ENCODE data around the gene MAP4K3. TPM values are rescaled to one million over a fixed set of nuclear protein-coding genes. Genes with fewer than 3 reads are reported as not detected.
"Not testable (repeated sequence)": the region's sequence is repeated elsewhere in the genome, so short reads cannot be mapped to it uniquely, and the experiment has no call there.

MAP4K3 gene
- total RNA-seq, 1 donor from 2014 or later = 48.1 TPM

GRCh38 chr2:39385172-39385571, 51.9 kb downstream of the MAP4K3 start:
- peaks cover 10% of the 10 kb centered on the region for H3K4me1 Mint-ChIP-seq (ENCODE audit: low read depth, unreplicated experiment)
- H3K27me3 Mint-ChIP-seq (ENCODE audit: unreplicated experiment) = peaks cover 2% of the 10 kb centered on the region
- no peak overlapping the region for H3K27ac Mint-ChIP-seq (ENCODE audit: unreplicated experiment)
- TF ChIP-seq CTCF (IDR thresholded peaks at IDR 0.05; ENCODE audit: partially characterized antibody, unreplicated experiment) = no peak
- DNase-seq = no peak
- H3K9me3 Mint-ChIP-seq (ENCODE audit: unreplicated experiment) = no peaks in the 10 kb centered on the region
- no peaks in the 10 kb centered on the region for H3K36me3 Mint-ChIP-seq (ENCODE audit: unreplicated experiment)
- H3K4me3 Mint-ChIP-seq (ENCODE audit: unreplicated experiment) = no peak overlapping the region

- DNase-seq; H3K9me3 Mint-ChIP-seq (ENCODE audit: unreplicated experiment); H3K27ac Mint-ChIP-seq (ENCODE audit: unreplicated experiment); H3K36me3 Mint-ChIP-seq (ENCODE audit: unreplicated experiment); H3K27me3 Mint-ChIP-seq (ENCODE audit: unreplicated experiment); H3K4me3 Mint-ChIP-seq (ENCODE audit: unreplicated experiment): not testable (repeated sequence)
- peaks cover 11% of the 10 kb centered on the region for H3K4me1 Mint-ChIP-seq (ENCODE audit: low read depth, unreplicated experiment)
Observed at GRCh38 chr2:39384071-39384470, 53.0 kb downstream of the MAP4K3 start.

- no peak for TF ChIP-seq CTCF (IDR thresholded peaks at IDR 0.05; ENCODE audit: partially characterized antibody, unreplicated experiment)
- Mint-ChIP-seq H3K4me3 (ENCODE audit: unreplicated experiment) (no peak overlapping the region), H3K36me3 (ENCODE audit: unreplicated experiment) (no peaks in the 10 kb centered on the region), H3K9me3 (ENCODE audit: unreplicated experiment) (no peaks in the 10 kb centered on the region), H3K27ac (ENCODE audit: unreplicated experiment) (no peak overlapping the region), H3K4me1 (ENCODE audit: low read depth, unreplicated experiment) (peaks cover 11% of the 10 kb centered on the region), H3K27me3 (ENCODE audit: unreplicated experiment) (peaks cover 2% of the 10 kb centered on the region)
- no peak for DNase-seq
Observed at GRCh38 chr2:39383146-39383545, 53.9 kb downstream of the MAP4K3 start.

GRCh38 chr2:39381653-39382052, 55.4 kb downstream of the MAP4K3 start:
- Mint-ChIP-seq H3K9me3 (ENCODE audit: unreplicated experiment) (no peaks in the 10 kb centered on the region), H3K36me3 (ENCODE audit: unreplicated experiment) (no peaks in the 10 kb centered on the region), H3K27me3 (ENCODE audit: unreplicated experiment) (peaks cover 2% of the 10 kb centered on the region), H3K4me3 (ENCODE audit: unreplicated experiment) (no peak overlapping the region), H3K4me1 (ENCODE audit: low read depth, unreplicated experiment) (peaks cover 10% of the 10 kb centered on the region), H3K27ac (ENCODE audit: unreplicated experiment) (no peak overlapping the region)
- TF ChIP-seq CTCF (IDR thresholded peaks at IDR 0.05; ENCODE audit: partially characterized antibody, unreplicated experiment) = no peak
- DNase-seq = no peak

GRCh38 chr2:39380525-39381150, 56.4 kb downstream of the MAP4K3 start:
- H3K36me3 Mint-ChIP-seq (ENCODE audit: unreplicated experiment) = no peaks in the 10 kb centered on the region
- no peak for DNase-seq
- no peaks in the 10 kb centered on the region for H3K9me3 Mint-ChIP-seq (ENCODE audit: unreplicated experiment)
- no peak for TF ChIP-seq CTCF (IDR thresholded peaks at IDR 0.05; ENCODE audit: partially characterized antibody, unreplicated experiment)
- peaks cover 2% of the 10 kb centered on the region for H3K27me3 Mint-ChIP-seq (ENCODE audit: unreplicated experiment)
- no peak overlapping the region for H3K4me3 Mint-ChIP-seq (ENCODE audit: unreplicated experiment)
- H3K27ac Mint-ChIP-seq (ENCODE audit: unreplicated experiment) = no peak overlapping the region
- peaks cover 10% of the 10 kb centered on the region for H3K4me1 Mint-ChIP-seq (ENCODE audit: low read depth, unreplicated experiment)
